Astrocyte (in vitro differentiated cells and primary cell): ENCODE data around the gene PDGFD. TPM values are rescaled to one million over a fixed set of nuclear protein-coding genes. Genes with fewer than 3 reads are reported as not detected.

Source experiments
- DNase-seq: peaks from one replicate; pipeline ENCODE4 v3.0.0-alpha.2; 2010; ENCODE audit warnings: low read depth
- FAIRE-seq: peaks from 2 replicates; lab custom pipeline; 2011; peaks lifted over from hg19 to GRCh38; lab: Jason Lieb, UNC
- H2AFZ ChIP-seq: 2 replicates; pipeline ENCODE4 v1.6.0; 2012; ENCODE audit warnings: low read depth, low read length, inconsistent platforms
- H3K27ac ChIP-seq: 2 replicates; pipeline ENCODE4 v1.5.1; 2011; ENCODE audit warnings: low read depth, low read length, inconsistent platforms
- H3K27me3 ChIP-seq: 2 replicates; pipeline ENCODE4 v1.6.0; 2011; ENCODE audit warnings: low read length, inconsistent platforms; ENCODE audit not compliant: insufficient read depth
- H3K36me3 ChIP-seq: 2 replicates; pipeline ENCODE4 v1.5.1; 2011; ENCODE audit warnings: low read length, inconsistent platforms; ENCODE audit not compliant: insufficient read depth
- H3K4me1 ChIP-seq: 2 replicates; pipeline ENCODE4 v1.5.1; 2011; ENCODE audit warnings: low read length, inconsistent platforms; ENCODE audit not compliant: insufficient read depth
- H3K4me2 ChIP-seq: 2 replicates; pipeline ENCODE4 v1.6.0; 2012; ENCODE audit warnings: low read length, inconsistent platforms
- H3K4me3 ChIP-seq: 2 replicates; pipeline ENCODE4 v1.5.1; 2011; ENCODE audit warnings: low read depth, mild to moderate bottlenecking, low read length, inconsistent platforms; ENCODE audit not compliant: insufficient read depth
- H3K79me2 ChIP-seq: 2 replicates; pipeline ENCODE4 v1.6.0; 2012; ENCODE audit warnings: mild to moderate bottlenecking, low read length, inconsistent platforms; ENCODE audit not compliant: insufficient read depth
- H3K9ac ChIP-seq: 2 replicates; pipeline ENCODE4 v1.6.0; 2012; ENCODE audit warnings: mild to moderate bottlenecking, low read length, inconsistent platforms
- H3K9me3 ChIP-seq: 2 replicates; pipeline ENCODE4 v1.5.1; 2012; ENCODE audit warnings: low read depth, mild to moderate bottlenecking, low read length, inconsistent platforms; ENCODE audit not compliant: insufficient read depth
- H4K20me1 ChIP-seq: 2 replicates; pipeline ENCODE4 v1.6.0; 2012; ENCODE audit warnings: low read length, inconsistent platforms; ENCODE audit not compliant: insufficient read depth
- H3K27ac Mint-ChIP-seq: one replicate; pipeline ENCODE4 v1.8.0; 2021; ENCODE audit warnings: mild to moderate bottlenecking, mixed read lengths; ENCODE audit not compliant: unreplicated experiment
- H3K27me3 Mint-ChIP-seq: one replicate; pipeline ENCODE4 v1.8.0; 2021; ENCODE audit warnings: low read depth, mixed read lengths; ENCODE audit not compliant: unreplicated experiment
- H3K36me3 Mint-ChIP-seq: one replicate; pipeline ENCODE4 v1.8.0; 2021; ENCODE audit warnings: low read depth, mixed read lengths; ENCODE audit not compliant: unreplicated experiment
- H3K4me1 Mint-ChIP-seq: one replicate; pipeline ENCODE4 v1.8.0; 2021; ENCODE audit warnings: low read depth, mixed read lengths; ENCODE audit not compliant: unreplicated experiment
- H3K4me3 Mint-ChIP-seq: one replicate; pipeline ENCODE4 v1.8.0; 2021; ENCODE audit warnings: mild to moderate bottlenecking, moderate library complexity, mixed read lengths; ENCODE audit not compliant: unreplicated experiment
- H3K9me3 Mint-ChIP-seq: one replicate; pipeline ENCODE4 v1.8.0; 2021; ENCODE audit warnings: mild to moderate bottlenecking, mixed read lengths; ENCODE audit not compliant: unreplicated experiment
- EZH2 ChIP-seq: IDR thresholded peaks from 2 replicates; pipeline ENCODE4 v1.6.1; 2012; ENCODE audit warnings: mild to moderate bottlenecking, low read length, inconsistent platforms; ENCODE audit not compliant: insufficient read depth
- total RNA-seq: library from RNA; stranded (reverse); gene quantifications from 2 replicates; pipeline ENCODE4 v1.2.1, GENCODE V29; 2021
- TF ChIP-seq, protein P1 (sequence below): IDR thresholded peaks from 2 replicates; pipeline ENCODE4 v1.5.1; 2011; ENCODE audit warnings: low read depth, mild to moderate bottlenecking, inconsistent platforms, low read length, moderate library complexity; ENCODE audit not compliant: insufficient read depth

PDGFD gene
- total RNA-seq, 1 donor from 2014 or later, result 2.6 TPM

DNA sequence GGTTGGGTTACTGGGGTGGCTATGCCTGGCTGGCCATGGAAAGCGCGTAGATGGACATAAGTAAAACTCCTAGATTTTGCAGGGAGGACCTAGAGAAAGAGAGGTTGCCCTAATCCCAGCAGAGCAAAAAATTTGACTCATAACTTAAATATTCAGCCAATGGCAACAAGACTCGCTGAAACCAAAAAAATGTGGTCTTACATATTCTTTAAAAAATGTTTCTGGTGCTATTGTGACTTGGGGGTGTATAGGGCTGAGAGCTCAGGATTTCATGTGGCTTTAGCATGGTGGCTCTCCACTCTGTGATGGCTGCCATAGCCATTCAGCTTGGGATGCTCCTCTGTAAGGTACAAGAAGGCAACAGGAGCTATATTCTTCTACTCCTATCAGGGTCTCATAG, 27.2 kb upstream of the PDGFD start:
- DNase-seq (peak; percentile 58), FAIRE-seq (no peak)
- Histone ChIP-seq H3K9ac (no peak overlapping the region), H2AFZ (no peak overlapping the region), H3K4me3 (no peak overlapping the region), H3K4me1 (peaks cover 4% of the 10 kb centered on the region), H3K36me3 (no peaks in the 10 kb centered on the region), H3K79me2 (no peaks in the 10 kb centered on the region), H3K9me3 (no peaks in the 10 kb centered on the region), H3K4me2 (no peak overlapping the region), H3K27me3 (no peaks in the 10 kb centered on the region), H3K27ac (no peak overlapping the region), H4K20me1 (no peaks in the 10 kb centered on the region)
- Mint-ChIP-seq H3K4me1 (peaks cover 8% of the 10 kb centered on the region), H3K36me3 (no peaks in the 10 kb centered on the region), H3K4me3 (no peak overlapping the region), H3K27ac (no peak overlapping the region), H3K9me3 (no peaks in the 10 kb centered on the region), H3K27me3 (no peaks in the 10 kb centered on the region)
- TF ChIP-seq, protein P1, sequence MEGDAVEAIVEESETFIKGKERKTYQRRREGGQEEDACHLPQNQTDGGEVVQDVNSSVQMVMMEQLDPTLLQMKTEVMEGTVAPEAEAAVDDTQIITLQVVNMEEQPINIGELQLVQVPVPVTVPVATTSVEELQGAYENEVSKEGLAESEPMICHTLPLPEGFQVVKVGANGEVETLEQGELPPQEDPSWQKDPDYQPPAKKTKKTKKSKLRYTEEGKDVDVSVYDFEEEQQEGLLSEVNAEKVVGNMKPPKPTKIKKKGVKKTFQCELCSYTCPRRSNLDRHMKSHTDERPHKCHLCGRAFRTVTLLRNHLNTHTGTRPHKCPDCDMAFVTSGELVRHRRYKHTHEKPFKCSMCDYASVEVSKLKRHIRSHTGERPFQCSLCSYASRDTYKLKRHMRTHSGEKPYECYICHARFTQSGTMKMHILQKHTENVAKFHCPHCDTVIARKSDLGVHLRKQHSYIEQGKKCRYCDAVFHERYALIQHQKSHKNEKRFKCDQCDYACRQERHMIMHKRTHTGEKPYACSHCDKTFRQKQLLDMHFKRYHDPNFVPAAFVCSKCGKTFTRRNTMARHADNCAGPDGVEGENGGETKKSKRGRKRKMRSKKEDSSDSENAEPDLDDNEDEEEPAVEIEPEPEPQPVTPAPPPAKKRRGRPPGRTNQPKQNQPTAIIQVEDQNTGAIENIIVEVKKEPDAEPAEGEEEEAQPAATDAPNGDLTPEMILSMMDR, result no peak
- no peak for TF ChIP-seq EZH2

- DNase-seq (no peak), FAIRE-seq (no peak)
- no peaks in the 10 kb centered on the region for H3K27me3 Mint-ChIP-seq
- Histone ChIP-seq H3K36me3 (no peaks in the 10 kb centered on the region), H3K4me2 (no peak overlapping the region), H3K9me3 (no peaks in the 10 kb centered on the region), H3K79me2 (no peaks in the 10 kb centered on the region), H3K4me1 (no peaks in the 10 kb centered on the region), H4K20me1 (no peaks in the 10 kb centered on the region), H3K27ac (no peak overlapping the region), H3K4me3 (no peak overlapping the region), H2AFZ (no peak overlapping the region), H3K27me3 (no peaks in the 10 kb centered on the region), H3K9ac (no peak overlapping the region)
- H3K27ac Mint-ChIP-seq, result no peak overlapping the region
- no peak overlapping the region for H3K4me3 Mint-ChIP-seq
- H3K36me3 Mint-ChIP-seq, result no peaks in the 10 kb centered on the region
- TF ChIP-seq, protein P1, result no peak
- TF ChIP-seq EZH2, result no peak
- no peaks in the 10 kb centered on the region for H3K4me1 Mint-ChIP-seq
- H3K9me3 Mint-ChIP-seq, result no peaks in the 10 kb centered on the region
These were observed 19.6 kb upstream of the PDGFD start for GRCh38 chr11:104183593-104183992.

- Mint-ChIP-seq H3K27me3 (no peaks in the 10 kb centered on the region), H3K4me3 (no peak overlapping the region), H3K4me1 (no peaks in the 10 kb centered on the region), H3K9me3 (no peaks in the 10 kb centered on the region), H3K36me3 (no peaks in the 10 kb centered on the region), H3K27ac (no peak overlapping the region)
- Histone ChIP-seq H3K27ac (no peak overlapping the region), H3K27me3 (no peaks in the 10 kb centered on the region), H2AFZ (no peak overlapping the region), H3K79me2 (no peaks in the 10 kb centered on the region), H3K9me3 (no peaks in the 10 kb centered on the region), H4K20me1 (no peaks in the 10 kb centered on the region), H3K9ac (no peak overlapping the region), H3K4me1 (no peaks in the 10 kb centered on the region), H3K4me2 (no peak overlapping the region), H3K36me3 (no peaks in the 10 kb centered on the region), H3K4me3 (no peak overlapping the region)
- DNase-seq (no peak), FAIRE-seq (peak; percentile 37)
- TF ChIP-seq, protein P1, result no peak
- TF ChIP-seq EZH2, result no peak
These were observed 11.8 kb upstream of the PDGFD start for GRCh38 chr11:104175769-104176168.
